H1 (cell line): ENCODE results near the gene C9orf50. TPM values are rescaled to one million over a fixed set of nuclear protein-coding genes. Genes with fewer than 3 reads are reported as not detected.

Experiments used
- ASH2L ChIP-seq: fragments of 200-600, 300-600 bp; sonication (generic); IDR thresholded peaks from one replicate; pipeline ENCODE4 v1.7.1; 2017; ENCODE audit warnings: low read length
- CBX8 ChIP-seq: fragments of 300-800, 300-1000 bp; sonication (generic); IDR thresholded peaks from 2 replicates; pipeline ENCODE4 v1.7.1; 2016; ENCODE audit warnings: low read depth, low read length, borderline replicate concordance
- EZH2 ChIP-seq: fragments of 200-600 bp; sonication (generic); IDR thresholded peaks from 2 replicates; pipeline ENCODE4 v1.7.1; 2012; ENCODE audit warnings: low read depth, mild to moderate bottlenecking, moderate library complexity, low read length, inconsistent platforms; ENCODE audit not compliant: severe bottlenecking
- RAD21 ChIP-seq, 2 experiments: IDR thresholded peaks in 1 of 2; conservative IDR thresholded peaks in 1 of 2; 2 replicates each; pipeline ENCODE4 v1.6.1; 2011; ENCODE audit warnings: low read depth in 2 of 2, low read length in 2 of 2, improper control_type of control experiment in 1 of 2, inconsistent platforms in 1 of 2, mild to moderate bottlenecking in 1 of 2, moderate library complexity in 1 of 2
- polyA plus RNA-seq, 7 experiments: library from polyadenylated mRNA; depleted of rRNA in 3 of 7; stranded (reverse) in 5 of 7; unstranded in 2 of 7; fragments of >200 nt in 5 of 7; fragments of 200-250 nt in 2 of 7; gene quantifications; 1 replicate in 5 of 7; 2 replicates in 1 of 7; 4 replicates in 1 of 7; pipeline versions ENCODE4 v1.2.1 to v1.2.3, GENCODE V29; 2011 to 2013; ENCODE audit warnings: missing spikeins in 2 of 7, mixed read lengths in 2 of 7
- total RNA-seq: library from RNA; stranded (reverse); fragmentation: NEBNext Ultra II Directional; extraction: Animal tissue kit (Norgen Biotek cat#: 25700); gene quantifications from 2 replicates; pipeline ENCODE4 v1.2.1, GENCODE V29; 2021
- TF ChIP-seq, protein P1 (sequence below): IDR thresholded peaks from 2 replicates; pipeline ENCODE4 v1.6.1; 2011; ENCODE audit warnings: low read length, improper control_type of control experiment
- TF ChIP-seq, protein P2 (sequence below): IDR thresholded peaks from 2 replicates; pipeline ENCODE4 v1.6.1; 2012; ENCODE audit warnings: inconsistent platforms

The C9orf50 gene
- total and polyA plus RNA-seq, 2 of the 8 experiments (the other 6 are each of a cell fraction or from before 2014, with no cell fraction given): not detected

DNA sequence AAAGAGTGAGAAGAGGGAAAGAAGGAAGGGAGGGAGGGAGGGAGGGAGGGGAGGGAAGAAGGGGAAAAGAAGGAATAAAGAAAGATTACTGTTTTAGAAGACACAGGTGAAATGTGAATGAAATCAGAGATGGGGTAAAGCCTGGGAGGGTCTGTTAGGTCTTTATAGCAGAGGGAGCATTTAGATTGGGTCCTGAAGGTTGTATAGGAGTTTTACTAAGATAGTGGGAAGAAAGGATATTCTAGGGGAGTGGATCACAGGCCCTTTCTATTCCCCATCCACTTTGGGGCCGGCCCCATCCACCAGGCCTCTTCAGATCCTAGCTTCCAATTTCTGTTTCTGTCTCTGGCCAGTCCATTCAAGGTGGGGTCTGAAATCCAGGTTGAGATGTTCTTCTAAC is 35.5 kb downstream of the C9orf50 start (continued):
- TF ChIP-seq, protein P1, sequence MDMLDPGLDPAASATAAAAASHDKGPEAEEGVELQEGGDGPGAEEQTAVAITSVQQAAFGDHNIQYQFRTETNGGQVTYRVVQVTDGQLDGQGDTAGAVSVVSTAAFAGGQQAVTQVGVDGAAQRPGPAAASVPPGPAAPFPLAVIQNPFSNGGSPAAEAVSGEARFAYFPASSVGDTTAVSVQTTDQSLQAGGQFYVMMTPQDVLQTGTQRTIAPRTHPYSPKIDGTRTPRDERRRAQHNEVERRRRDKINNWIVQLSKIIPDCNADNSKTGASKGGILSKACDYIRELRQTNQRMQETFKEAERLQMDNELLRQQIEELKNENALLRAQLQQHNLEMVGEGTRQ: no peak
- TF ChIP-seq EZH2: no peak
- TF ChIP-seq RAD21 (IDR thresholded peaks at IDR 0.05 in 1 of 2, conservative IDR thresholded peaks at IDR 0.05 in 1 of 2; ENCODE audit: low read depth in 2 of 2, low read length in 2 of 2): no peak
- TF ChIP-seq CBX8: no peak
- TF ChIP-seq, protein P2, sequence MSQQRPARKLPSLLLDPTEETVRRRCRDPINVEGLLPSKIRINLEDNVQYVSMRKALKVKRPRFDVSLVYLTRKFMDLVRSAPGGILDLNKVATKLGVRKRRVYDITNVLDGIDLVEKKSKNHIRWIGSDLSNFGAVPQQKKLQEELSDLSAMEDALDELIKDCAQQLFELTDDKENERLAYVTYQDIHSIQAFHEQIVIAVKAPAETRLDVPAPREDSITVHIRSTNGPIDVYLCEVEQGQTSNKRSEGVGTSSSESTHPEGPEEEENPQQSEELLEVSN: no peak
- no peak for TF ChIP-seq ASH2L
- TF ChIP-seq, all 59 proteins: peak for 0
